Measurements from ENCODE around the gene CAMTA1. TPM values are rescaled to one million over a fixed set of nuclear protein-coding genes. Genes with fewer than 3 reads are reported as not detected.

The CAMTA1 gene
- total and polyA plus RNA-seq, 8 donors = 13.0 to 54.2 (median 23.6) TPM

DNA sequence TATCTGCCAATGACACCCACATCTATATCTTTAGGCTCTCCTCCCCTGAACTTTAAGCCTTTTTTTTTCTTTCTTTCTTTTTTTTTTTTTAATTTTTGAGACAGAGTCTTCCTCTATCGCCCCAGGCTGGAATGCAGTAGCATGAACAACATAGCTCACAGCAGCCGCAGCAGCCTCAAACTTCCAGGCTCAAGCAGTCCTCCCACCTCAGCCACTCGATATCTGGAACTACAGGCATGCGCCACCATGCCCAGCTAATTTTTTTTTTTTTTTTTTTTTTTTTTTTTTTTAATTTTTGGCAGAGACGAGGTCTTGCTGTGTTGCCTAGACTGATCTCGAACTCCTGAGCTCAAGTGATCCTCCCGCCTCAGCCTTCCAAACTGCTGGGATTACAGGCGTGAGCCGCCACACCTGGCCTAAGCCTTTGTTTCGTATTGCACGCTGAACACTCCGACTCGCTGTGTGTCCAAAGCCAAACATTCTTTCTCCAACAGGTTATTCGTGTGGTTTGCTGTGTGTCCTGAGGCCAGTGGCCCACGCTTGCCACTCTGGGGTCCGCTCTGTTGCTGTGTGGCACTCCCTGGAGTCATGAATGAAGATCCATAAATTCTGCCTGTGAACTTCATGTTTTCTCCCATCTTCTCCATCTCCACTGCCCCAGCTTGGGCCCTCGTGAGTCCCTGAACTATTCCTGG is 119.4 kb downstream of the CAMTA1 start:
- ATAC-seq (no peak), FAIRE-seq (no peak), DNase-seq (no peak)
- TF ChIP-seq, protein P1, sequence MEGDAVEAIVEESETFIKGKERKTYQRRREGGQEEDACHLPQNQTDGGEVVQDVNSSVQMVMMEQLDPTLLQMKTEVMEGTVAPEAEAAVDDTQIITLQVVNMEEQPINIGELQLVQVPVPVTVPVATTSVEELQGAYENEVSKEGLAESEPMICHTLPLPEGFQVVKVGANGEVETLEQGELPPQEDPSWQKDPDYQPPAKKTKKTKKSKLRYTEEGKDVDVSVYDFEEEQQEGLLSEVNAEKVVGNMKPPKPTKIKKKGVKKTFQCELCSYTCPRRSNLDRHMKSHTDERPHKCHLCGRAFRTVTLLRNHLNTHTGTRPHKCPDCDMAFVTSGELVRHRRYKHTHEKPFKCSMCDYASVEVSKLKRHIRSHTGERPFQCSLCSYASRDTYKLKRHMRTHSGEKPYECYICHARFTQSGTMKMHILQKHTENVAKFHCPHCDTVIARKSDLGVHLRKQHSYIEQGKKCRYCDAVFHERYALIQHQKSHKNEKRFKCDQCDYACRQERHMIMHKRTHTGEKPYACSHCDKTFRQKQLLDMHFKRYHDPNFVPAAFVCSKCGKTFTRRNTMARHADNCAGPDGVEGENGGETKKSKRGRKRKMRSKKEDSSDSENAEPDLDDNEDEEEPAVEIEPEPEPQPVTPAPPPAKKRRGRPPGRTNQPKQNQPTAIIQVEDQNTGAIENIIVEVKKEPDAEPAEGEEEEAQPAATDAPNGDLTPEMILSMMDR (IDR thresholded peaks at IDR 0.05) = no peak
- Histone ChIP-seq H3K4me1 (peaks cover 0 to 1% (median 0%) of the 10 kb centered on the region in 3 donors), H3K27ac (no peak overlapping the region), H3K4me3 (no peak overlapping the region), H3K9me3 (no peaks in the 10 kb centered on the region), H3K27me3 (no peaks in the 10 kb centered on the region), H3K36me3 (no peaks in the 10 kb centered on the region)
- 88 to 93% methylated on average over 17 of the region's 17 CpGs for WGBS, 2 donors
- intact Hi-C loops (cut with DNase I) = no loop called here

DNA sequence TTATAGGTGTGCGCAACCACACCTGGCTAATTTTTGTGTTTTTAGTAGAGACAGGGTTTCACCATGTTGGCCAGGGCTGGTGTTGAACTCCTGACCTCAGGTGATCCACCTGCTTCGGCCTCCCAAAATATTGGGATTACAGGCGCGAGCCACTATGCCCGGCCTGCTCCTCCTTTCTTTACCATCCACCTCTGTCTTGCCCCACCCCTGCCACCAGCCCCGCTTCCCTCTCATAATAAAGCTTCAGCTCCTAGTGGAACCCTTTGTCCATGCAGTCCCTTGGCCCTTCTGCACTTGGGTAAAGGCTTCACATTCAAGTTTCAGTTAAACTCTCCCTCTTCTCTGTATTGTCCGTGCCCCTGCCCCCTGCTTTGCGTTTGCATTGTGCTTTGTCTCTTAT is 120.1 kb downstream of the CAMTA1 start:
- H3K4me1 ChIP-seq = peaks cover 0 to 6% (median 4%) of the 10 kb centered on the region in 3 donors

DNA sequence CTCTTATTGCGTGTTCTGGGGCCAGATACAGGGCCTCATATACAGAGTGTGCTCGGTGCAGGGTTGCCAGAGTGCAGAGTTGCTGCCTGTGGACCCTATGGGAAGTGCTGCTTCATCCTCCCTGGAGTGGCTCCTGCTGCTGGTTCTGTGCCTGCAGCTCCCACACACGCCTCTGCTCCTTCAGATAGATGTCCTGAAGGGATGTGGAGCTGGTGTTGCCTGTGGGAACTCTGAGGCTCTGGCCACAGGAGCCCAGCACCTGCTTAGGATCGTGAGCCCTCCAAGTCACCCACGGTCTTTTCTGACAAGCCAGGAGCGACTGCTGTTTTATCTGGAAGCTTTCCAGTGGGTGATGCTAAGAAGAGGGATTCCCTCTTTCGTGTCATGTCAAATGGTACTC is 120.5 kb downstream of the CAMTA1 start:
- Histone ChIP-seq H3K9me3 (no peaks in the 10 kb centered on the region), H3K27me3 (no peaks in the 10 kb centered on the region), H3K4me1 (peaks cover 0 to 6% (median 4%) of the 10 kb centered on the region in 3 donors), H3K4me3 (no peak overlapping the region), H3K27ac (no peak overlapping the region), H3K36me3 (no peaks in the 10 kb centered on the region)
- intact Hi-C loops (cut with DNase I) = no loop called here
- no peak for DNase-seq
- TF ChIP-seq, protein P1 (IDR thresholded peaks at IDR 0.05) = no peak
- no peak for ATAC-seq
- WGBS, 2 donors = 63 to 75% methylated on average over 7 of the region's 7 CpGs
- FAIRE-seq = no peak

More for the DNA sequence above, 120.1 kb downstream of the CAMTA1 start:
- WGBS, 2 donors = 82 to 88% methylated on average over 8 of the region's 8 CpGs
- TF ChIP-seq, protein P1 (IDR thresholded peaks at IDR 0.05) = no peak
- no peaks in the 10 kb centered on the region for H3K27me3 ChIP-seq
- intact Hi-C loops (cut with DNase I) = no loop called here
- DNase-seq (no peak), FAIRE-seq (no peak), ATAC-seq (no peak)
- no peak overlapping the region for H3K4me3 ChIP-seq
- H3K9me3 ChIP-seq = no peaks in the 10 kb centered on the region
- no peak overlapping the region for H3K27ac ChIP-seq
- H3K36me3 ChIP-seq = no peaks in the 10 kb centered on the region

DNA sequence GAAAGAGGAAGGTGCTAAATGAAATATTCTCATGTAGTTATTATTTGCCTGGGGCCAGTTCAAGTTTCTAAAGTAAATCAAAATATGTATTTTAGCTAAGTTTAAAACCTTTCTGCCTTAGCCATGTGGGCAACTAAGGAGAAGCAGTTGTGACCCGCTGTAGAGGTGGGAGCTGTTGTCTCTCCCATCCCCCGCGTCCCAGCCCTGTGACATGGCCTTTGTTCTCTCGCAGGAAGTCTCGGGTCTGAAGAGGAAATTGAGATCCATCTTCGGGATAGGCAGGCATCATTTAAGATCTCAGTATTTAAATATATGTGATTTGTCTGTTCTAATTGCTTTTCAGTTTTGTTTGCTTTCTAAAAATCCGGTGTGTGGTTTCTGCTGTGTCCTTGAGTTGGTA is 121.5 kb downstream of the CAMTA1 start:
- no peaks in the 10 kb centered on the region for H3K36me3 ChIP-seq
- no peak for FAIRE-seq
- H3K4me3 ChIP-seq = no peak overlapping the region
- H3K4me1 ChIP-seq = peaks cover 0 to 6% (median 4%) of the 10 kb centered on the region in 3 donors
- TF ChIP-seq, protein P1 (IDR thresholded peaks at IDR 0.05) = no peak
- 27 to 44% methylated on average over 7 of the region's 7 CpGs for WGBS, 2 donors
- no peak for DNase-seq
- no peak for ATAC-seq
- intact Hi-C loops (cut with DNase I) = no loop called here
- H3K27ac ChIP-seq = no peak overlapping the region
- H3K9me3 ChIP-seq = no peaks in the 10 kb centered on the region
- no peaks in the 10 kb centered on the region for H3K27me3 ChIP-seq

DNA sequence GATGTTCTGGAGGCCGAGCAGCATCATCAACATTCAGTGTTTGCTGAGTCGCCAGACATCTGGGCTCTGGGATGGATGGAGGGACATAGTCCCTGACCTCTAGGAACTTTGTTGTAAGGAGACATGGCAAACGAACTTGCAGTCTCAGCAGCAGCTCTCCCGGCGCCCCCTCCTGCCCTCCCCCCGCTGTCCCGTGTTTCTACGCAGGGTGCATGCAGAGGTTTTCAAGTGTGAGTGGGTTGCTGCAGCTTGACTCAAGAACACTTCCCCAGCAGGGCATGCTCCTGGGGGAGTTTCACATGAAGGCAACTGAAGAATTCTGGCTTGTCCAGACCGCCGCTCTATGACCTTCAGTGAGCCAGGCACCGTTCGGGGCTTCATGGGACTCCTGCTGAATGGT is 121.9 kb downstream of the CAMTA1 start:
- no peak overlapping the region for H3K4me3 ChIP-seq
- ATAC-seq (no peak), DNase-seq (no peak), FAIRE-seq (no peak)
- intact Hi-C loops (cut with DNase I) = no loop called here
- H3K27me3 ChIP-seq = no peaks in the 10 kb centered on the region
- peaks cover 0 to 6% (median 4%) of the 10 kb centered on the region in 3 donors for H3K4me1 ChIP-seq
- H3K36me3 ChIP-seq = no peaks in the 10 kb centered on the region
- no peak overlapping the region for H3K27ac ChIP-seq
- no peaks in the 10 kb centered on the region for H3K9me3 ChIP-seq
- 60 to 64% methylated on average over 12 of the region's 12 CpGs for WGBS, 2 donors
- TF ChIP-seq, protein P1 (IDR thresholded peaks at IDR 0.05) = no peak
